Thyroid gland (tissue), 4 donors: ENCODE data around the gene ARHGEF40.

Experiments
- POLR2A ChIP-seq, 2 donors: fragments of 450-650 bp; IDR thresholded peaks; one replicate each; pipeline ENCODE4 v1.6.1; 2017; ENCODE audit warnings: antibody characterized with exemption in 2 of 2, mild to moderate bottlenecking in 2 of 2, moderate library complexity in 1 of 2
- TF ChIP-seq, protein P1 (sequence below), 6 experiments: fragments of 200-600 bp in 3 of 6; fragments of 450-650 bp in 3 of 6; sonication (generic) in 3 of 6; IDR thresholded peaks; one replicate each; pipeline ENCODE4 v1.5.1; 2016 to 2019; ENCODE audit warnings: antibody characterized with exemption in 6 of 6, mild to moderate bottlenecking in 2 of 6, inconsistent platforms in 1 of 6, moderate library complexity in 1 of 6

DNA sequence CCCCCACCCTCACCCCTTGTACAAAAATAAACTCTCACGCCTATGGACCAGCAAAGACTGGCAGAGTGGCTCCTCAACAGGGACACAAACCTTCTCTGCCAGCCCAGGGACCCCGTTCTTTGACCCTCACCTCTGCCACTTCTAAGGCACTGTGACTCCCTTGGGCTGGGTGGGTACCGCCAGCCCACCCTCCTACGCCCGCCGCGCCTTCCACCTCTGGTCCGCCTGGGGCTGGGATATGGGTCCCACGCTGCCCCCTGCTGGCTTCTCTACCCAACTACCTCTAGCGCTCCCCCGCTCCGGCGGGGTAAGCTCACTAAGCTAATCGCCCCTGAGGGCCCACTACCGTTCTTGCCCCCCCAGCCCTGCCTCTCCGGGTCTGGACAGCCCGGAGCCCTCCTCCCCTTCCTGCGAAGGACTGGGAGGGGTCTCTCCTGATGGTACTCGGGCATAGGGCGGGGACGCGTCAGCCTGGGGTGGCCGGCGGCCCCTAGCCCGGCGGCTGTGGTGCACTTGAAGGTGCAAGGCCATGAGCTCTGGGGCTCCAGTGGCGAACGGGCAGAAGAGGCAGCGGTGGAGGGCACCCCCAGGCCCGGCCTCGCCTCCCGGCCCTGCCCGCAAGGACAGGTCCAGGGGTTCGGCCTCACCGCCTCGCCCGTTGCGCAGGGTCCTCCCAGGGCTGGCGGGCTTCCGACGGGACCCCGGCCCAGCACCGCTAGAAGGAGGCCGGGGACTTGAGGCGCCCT, 20.3 kb downstream of the ARHGEF40 start:
- no peak for TF ChIP-seq POLR2A (IDR thresholded peaks at IDR 0.05)
- TF ChIP-seq, protein P1, sequence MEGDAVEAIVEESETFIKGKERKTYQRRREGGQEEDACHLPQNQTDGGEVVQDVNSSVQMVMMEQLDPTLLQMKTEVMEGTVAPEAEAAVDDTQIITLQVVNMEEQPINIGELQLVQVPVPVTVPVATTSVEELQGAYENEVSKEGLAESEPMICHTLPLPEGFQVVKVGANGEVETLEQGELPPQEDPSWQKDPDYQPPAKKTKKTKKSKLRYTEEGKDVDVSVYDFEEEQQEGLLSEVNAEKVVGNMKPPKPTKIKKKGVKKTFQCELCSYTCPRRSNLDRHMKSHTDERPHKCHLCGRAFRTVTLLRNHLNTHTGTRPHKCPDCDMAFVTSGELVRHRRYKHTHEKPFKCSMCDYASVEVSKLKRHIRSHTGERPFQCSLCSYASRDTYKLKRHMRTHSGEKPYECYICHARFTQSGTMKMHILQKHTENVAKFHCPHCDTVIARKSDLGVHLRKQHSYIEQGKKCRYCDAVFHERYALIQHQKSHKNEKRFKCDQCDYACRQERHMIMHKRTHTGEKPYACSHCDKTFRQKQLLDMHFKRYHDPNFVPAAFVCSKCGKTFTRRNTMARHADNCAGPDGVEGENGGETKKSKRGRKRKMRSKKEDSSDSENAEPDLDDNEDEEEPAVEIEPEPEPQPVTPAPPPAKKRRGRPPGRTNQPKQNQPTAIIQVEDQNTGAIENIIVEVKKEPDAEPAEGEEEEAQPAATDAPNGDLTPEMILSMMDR (IDR thresholded peaks at IDR 0.05) = peak in 4 of 6 experiments; percentile 29 to 45 (median 34)
